HG03520 (cell line): ENCODE measurements around the gene CLDN2.
"Not testable (repeated sequence)": the region's sequence is repeated elsewhere in the genome, so short reads cannot be mapped to it uniquely, and the experiment has no call there.

ENCODE experiments used
- ATAC-seq: cut with Tn5 transposase; IDR thresholded peaks from one replicate; pipeline ENCODE4 v1.9.1; 2021; ENCODE audit warnings: mild to moderate bottlenecking, moderate library complexity; ENCODE audit not compliant: unreplicated experiment

CLDN2 gene, protein sequence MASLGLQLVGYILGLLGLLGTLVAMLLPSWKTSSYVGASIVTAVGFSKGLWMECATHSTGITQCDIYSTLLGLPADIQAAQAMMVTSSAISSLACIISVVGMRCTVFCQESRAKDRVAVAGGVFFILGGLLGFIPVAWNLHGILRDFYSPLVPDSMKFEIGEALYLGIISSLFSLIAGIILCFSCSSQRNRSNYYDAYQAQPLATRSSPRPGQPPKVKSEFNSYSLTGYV

DNA sequence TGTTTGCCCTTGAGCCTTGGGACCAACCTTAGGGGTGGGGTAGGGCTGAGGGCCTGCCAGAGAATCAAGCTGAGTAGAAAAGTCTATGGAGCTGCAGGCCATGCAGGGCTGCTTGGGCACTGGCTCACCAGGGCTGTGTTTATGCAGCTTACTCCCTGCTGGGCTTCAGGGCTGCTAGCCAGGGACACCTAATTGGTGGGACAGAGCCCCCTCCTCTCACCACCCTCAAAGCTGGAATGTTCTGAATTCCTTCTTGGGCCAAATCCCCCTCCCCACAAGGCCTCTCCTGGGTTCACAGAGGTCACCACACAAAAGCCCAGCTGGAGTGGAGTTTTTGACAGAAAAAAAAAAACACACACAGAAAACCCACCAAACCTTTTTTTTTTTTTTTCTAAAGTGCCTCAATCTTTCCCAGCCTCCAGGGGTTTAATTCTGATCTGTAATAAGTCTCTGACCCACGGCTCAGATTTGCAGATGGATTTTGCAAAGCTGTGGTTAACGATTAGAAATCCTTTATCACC, at the start of gene CLDN2:
CLDN2 (plus strand) TSS at position 471 of the 521 bp plus-strand sequence. CDS start 7,827 bp downstream, outside the sequence.
- no peak for ATAC-seq

DNA sequence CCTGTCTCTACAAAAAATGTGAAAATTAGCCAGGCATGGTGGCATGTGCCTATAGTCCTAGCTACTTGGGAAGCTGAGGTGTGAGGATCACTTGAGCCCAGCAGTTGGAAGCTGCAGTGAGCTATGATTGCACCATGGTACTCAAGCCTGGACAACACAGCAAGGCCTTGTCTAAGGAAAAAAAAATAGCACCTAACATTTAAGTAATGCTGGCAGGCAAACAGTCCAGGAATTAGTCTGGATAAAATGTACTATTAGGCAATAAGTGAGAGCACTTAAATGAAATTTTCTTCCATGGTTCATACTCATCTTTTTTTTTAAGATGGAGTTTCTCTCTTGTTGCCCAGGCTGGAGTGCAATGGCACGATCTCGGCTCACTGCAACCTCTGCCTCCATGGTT, 47.4 kb upstream of the CLDN2 start:
- ATAC-seq: not testable (repeated sequence)

DNA sequence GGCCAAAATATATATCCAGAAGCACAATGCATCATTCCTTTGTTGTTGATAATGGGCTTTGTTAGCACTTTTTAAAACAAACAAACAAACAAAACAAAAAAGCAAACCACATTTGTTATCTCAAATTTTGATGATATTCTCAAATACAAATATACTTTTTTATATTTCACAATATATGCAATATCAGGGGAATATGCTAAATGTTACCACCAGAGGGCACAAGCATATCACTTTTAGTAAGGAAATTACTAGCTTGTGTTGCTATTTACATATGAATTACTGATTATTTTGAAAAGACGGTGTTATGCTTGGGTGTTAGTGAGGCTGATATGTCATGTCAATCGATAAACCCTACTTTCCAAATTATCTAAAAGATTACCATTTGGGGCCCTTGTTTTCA, 46.1 kb upstream of the CLDN2 start:
- peak; percentile 48 for ATAC-seq

DNA sequence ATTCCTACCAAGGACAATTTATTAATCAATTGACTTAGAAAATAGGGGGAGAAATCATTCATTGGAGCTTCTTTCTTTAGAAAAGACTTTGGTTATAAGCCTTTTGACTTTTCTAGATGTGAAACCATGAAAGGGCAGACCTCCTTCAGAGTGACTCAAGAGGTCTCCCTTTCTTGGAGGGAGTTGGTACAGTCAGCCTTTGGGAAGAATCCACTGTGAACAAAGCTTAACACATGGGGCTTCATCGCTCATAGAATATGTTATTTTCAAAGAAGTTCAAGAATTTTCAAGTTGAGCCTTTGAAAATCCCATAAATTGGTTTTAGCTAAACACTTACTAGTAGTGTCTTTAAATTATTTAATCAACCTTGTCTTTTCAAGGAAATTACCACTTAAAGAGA, 45.1 kb upstream of the CLDN2 start:
- ATAC-seq: no peak

DNA sequence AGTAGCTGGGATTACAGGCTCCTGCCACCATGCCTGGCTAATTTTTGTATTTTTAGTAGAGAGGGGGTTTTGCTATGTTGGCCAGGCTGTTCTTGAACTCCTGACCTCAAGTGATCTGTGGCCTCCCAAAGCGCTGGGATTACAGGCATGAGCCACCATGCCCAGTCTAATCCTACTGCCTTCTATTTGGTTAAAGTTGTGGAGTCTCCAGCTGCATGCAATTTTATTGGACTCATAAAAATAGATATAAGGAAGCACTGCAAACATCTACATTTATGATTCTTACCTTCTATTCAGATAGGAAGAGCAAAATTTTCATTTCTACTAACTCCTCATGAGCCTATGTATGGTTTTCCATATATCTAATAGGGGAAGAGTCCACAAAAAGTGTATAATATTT, 30.7 kb upstream of the CLDN2 start:
- no peak for ATAC-seq

DNA sequence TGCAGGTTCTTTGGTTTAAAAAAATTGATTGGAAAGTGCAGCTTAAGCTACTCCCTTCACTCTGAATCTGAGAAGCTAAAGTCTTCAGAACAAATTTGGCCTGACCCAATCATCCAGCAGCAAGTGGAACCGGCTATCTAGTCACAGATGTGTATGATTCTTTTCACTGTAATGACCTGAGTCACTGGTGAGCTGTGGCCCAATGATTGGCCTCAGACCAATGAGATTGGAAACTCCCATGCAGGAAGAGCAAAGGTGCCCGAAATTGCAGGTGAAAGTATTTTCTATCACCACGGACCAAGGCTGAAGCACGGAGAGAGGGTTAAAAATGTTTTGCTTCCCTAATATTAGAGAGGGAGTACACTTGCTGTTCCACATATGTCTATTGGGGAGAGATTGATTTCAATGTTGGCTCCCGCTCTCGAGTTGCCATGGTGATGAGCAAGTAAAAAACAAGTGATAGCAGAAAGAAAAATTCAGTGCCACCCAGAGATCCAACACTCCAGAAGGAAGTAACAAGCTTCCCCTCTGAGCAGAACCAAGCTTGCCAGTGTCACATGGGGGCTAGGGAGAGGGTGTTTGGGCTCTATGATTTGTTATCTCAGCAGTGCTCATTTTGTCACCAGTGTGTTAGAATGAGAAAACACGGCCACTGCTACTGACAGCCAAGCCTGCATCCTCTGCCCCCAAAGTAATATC, 28.3 kb upstream of the CLDN2 start:
- no peak for ATAC-seq

DNA sequence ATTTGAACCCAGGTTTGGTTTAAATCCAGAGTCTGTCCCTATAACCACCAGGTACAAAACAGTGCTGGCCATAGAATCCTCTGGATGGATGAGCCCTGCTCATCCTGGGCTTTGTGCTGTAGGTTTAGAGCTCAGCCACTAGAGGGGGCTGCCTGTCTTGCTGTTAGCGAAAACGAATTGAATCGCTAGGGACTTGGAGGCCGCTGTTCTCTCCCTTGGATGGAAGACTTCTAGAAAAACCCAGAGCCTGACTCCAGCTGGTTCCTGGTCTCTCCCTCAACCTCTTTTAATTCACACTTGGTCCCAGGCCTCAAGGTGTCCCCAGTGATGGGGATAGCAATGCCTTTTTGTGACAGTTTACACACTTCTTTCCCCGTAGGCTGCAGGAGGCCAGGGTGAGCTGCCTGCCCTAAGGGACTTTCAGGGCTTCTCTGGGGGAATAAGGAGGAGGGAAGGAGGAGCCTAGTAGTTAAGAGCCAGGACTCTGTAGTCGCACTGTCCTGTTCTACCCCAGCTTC, 25.8 kb upstream of the CLDN2 start:
- ATAC-seq: peak; percentile 75

DNA sequence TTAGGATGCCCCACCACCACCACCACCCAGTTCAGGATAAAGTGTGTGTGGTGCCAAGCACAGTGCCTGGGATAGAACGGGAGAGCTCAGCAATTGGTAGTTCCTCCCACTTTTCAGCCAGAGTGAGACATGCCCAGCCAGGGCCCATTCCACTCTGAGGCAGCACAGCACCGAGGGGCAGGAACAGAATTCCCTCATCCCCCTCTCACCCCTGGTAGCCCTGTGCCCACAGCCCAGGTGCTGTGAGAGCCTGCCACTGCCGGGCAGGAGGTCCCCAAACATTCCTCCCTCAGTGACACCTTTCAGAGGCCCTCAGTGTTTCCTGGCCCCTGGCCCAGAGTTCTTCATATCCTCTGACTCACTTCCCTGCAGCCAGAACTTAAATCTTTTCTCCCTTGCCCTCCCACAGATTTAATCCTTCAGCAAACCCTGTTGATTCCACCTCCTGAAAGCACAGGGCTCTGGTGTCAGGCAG, 25.2 kb upstream of the CLDN2 start:
- no peak for ATAC-seq

DNA sequence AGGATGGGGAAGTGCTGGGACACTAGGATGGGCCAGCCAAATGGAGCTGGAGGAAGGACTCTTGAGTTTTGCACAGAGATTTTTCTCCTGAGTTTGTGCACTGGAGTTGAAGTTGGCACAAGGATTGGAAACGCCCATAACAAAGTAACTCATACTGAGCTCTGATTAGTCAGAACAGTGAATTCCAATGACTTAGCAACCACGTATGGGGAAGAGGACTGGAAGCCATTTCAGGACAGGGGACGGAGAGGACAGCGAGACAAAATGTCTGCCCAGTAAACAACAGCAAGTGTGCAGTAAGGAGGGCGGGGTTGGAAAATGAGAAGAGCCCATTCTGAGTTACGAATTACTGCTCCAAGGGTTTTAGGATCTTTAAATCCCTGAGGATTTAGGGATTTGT, 22.9 kb upstream of the CLDN2 start:
- ATAC-seq: no peak

DNA sequence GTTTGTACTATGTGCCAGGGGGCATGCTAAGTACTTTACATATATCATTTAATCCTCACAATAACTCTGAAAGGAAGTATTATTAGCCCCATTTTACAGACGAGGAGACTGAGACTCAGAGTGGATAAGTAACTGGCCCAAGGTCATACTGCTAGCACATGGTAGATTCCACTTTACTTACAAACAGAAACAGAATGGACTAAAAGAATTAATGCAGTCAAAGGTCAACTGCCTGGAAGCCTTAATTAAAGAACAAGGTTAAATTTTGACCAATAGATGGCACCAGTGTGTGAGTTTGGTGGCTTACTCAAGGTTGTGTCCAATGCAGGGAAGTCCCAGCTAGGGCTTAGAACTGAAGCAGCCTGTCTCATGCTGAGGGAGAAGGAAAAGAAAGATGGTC, 21.7 kb upstream of the CLDN2 start:
- peak; percentile 73 for ATAC-seq

DNA sequence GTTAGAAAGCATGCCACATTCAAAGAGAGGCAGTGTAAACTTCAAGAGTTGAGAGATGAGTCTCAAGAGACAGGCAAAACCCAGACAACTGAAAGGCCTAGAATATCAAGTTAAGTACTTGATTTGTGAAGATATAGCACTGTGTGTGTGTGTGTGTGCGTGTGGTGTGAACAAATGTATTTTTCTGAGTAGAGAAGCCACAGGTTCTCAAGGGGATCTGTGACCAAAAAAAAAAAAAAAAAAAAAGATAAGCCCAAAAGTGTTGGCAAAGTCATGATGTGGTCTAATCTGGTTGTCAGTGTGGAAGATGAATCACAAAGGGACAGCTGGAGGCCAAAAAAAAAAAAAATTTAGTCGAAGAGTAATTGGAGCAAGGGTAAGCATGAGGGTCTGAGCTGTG, 20.9 kb upstream of the CLDN2 start:
- no peak for ATAC-seq

DNA sequence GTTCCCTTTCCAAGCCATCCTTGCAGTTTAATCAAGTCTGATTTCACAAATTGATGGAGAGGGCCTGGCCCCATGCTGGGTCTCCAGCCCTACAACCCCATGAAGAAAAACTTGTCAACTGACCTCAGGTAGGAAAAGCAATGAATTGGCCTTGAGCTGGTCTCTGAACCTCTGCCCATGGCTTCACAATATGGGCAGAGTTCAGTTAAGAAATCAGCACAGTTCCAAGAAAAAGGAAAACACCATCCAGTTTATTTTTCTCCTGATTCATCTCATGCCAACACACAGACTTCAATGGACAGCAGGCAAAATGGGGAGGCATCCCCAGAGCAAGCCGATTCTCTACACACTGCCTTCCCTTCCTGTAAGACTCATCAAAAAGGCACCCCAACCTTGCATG, 20.4 kb upstream of the CLDN2 start:
- ATAC-seq: no peak

DNA sequence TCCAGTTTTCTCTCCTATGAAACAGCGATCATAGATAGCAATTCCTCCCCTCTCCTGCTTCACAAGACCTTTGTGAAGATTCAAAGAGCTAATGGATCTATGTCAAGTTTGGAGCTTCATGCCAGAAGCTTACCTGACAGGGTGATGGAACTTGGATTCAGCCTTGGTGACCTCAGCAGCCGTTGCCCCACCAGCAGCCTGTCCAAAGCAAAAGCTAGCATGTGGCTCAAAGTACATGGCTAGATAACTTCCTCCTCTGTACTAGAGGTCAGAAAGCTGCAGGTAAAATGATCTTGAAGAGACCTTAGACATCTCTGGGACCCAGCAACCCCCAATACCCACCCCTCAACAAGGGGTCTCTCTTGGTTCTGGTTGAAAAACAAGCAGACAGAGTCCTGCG, 18.9 kb upstream of the CLDN2 start:
- no peak for ATAC-seq

DNA sequence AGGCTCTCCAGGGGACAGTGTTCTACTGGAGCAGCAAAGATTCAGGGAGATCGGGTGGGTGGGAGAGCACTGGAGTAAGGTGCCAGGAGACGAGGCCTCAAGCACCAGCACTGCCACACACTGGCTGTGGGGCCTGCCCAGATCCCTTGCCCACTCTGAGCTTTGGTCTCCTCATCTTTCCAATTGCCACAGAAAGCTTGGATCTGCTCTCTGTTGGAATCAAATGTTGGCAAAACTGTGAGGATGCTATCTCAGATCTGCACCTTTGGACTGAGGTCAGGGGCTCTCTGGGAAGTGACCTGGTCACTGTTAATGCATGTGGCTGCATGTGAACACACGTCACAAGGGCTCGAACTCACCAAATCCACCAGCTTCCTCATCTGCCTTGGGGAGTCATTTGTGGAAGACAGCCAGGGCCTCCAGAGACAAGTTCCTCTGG, 18.4 kb upstream of the CLDN2 start:
- no peak for ATAC-seq

DNA sequence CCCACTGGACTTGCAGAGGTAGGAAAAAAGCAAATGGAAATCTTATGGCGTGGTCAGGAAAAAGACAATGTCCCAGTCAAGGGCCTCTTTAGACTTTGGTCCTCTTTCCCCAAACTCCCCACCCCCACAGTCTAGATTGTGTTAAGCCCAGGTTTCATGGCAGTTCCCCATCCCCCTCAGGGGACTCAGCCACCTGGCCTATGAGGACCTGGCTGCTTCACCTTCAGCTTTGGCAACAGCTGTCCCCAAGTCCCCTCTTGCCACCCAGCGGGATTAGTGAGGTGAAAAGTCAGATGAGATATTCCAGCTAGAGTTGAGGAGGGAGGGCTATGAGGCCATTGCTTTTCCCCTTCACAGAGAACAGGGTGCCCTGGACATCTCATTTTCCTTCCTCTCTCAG, 17.5 kb upstream of the CLDN2 start:
- no peak for ATAC-seq

DNA sequence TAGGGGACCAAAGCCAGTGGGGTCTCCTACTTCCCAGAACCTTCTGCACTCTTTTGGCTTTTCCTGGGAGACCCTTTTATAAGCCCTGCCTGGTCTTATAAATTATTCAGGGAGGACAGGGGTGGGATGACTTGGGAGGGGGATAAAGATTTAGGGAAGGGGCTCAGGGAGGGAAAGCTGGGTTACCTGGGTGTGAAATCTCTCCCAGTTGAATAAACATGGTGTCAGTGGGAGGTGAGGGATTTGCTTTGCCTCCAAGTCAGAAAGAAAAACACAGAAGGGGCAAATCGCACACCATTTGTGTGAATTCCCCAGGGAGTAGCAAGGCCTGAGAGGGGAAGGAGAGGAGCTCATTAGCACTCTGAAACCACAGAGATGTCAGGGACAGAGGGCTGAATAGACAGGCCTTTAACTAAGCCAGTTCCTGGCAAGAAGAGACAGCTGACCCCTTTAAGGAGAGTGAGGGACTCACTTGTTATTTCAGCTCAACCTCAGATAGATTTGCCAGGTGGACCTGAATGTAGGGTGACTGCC, 16.8 kb upstream of the CLDN2 start, which contains the start of gene RIPPLY1:
RIPPLY1 (minus strand) TSS at position 51 of the 534 bp plus-strand sequence. CDS start 54 bp downstream, outside the sequence.
- no peak for ATAC-seq

DNA sequence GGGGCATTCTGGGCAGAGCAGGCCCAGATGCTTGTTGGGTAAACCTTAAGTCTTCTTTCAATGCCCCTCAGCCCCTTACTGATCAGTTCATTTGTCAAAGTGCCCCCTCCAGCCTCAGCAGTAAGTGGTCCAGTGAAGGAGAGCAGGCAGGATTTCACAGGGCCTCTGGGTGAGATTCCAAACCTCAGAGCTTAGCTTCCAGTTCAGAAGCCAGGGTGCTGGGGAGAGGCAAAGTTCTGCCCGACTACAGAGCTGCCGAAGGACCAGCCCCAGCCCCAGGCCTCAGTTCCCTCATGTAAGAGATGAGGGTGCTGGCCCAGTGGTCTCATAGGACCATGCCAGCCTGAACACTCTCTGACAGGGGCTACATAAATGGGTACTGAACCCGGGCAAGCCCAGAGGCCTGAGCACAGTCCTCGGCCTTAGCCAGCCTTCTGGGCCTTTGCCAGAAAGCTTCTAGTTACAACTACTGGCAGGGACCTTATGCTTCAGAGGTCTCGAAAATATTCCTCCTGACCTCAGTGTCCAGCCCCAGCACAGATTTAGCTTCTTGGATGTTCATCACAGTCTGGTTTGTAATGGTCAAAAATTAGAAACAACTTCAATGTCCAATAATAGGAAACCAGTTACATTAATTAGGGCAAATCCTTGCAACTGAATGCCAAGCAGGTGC, 16.2 kb upstream of the CLDN2 start:
- no peak for ATAC-seq

DNA sequence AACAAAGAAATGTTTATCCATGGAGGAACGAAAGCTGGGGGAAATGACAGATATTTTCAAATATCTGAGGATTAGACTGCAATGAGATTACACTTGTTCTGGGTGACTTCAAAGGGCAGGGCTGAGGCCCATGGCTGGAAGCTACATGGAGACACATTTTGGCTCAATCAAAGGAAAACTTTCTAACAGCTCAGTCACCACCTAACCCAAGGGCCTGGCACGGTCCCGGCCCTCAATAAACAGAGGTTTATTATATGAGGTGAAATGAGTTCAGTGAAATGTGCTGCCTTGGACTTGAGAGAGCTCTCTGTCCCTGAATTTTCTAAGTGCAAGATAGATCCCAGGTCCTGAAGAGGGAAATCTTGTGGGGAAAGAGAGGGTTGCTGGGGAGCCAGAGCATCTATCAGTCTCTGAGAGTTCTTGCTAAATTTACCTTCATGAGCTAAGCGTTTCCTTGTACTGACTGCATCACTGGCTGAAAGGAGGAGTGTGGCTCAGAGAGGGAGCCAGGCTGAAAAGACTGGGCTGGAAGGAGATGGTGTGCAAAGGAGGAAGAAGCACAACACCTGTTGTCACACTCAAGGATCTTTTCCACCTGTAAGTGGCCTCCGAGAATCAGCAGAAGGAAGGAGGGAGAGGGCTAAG, 15.0 kb upstream of the CLDN2 start:
- no peak for ATAC-seq

DNA sequence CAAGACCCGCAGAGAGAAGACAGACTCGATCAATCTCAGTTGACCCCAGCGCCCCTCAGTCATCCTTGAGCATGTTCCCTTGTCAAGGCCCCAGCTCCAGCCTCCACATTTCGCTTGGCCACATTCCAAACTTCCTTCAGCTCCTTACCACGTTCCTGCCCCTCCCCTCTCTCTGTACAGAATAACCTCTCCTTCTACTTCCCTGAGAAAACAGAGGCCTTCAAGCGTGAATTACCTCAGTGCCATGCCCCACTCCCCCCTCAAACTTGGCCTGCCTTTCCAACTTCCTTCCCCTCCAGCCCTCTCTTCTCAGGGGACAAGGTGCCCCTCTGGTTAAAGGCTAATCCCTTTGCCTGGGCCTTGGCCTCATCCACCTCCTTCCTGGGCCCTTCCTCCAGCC, 13.8 kb upstream of the CLDN2 start:
- no peak for ATAC-seq

DNA sequence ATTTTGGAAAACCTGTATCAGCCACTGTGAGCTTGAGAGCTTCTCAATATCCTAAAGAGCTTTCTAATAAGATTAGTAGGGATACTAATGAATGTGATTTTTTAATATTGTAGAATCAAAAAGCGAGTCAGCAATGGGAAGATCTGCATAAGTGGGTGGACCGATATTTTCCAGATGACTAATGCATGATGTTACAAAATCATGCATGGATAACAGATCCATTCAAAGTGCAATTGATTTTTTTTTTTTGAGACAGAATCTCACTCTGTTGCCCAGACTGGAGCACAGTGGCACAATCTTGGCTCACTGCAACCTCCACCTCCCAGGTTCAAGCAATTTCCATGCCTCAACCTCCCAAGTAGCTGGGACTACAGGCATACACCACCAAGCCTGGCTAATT, 7.3 kb upstream of the CLDN2 start:
- no peak for ATAC-seq
